Activated CD8-positive, alpha-beta memory T cell treated with anti-CD3 and anti-CD28 coated beads for 4 hours (primary cell): Measurements from ENCODE around the gene NPAT.
"Not testable (repeated sequence)": the region's sequence is repeated elsewhere in the genome, so short reads cannot be mapped to it uniquely, and the experiment has no call there.

Source experiments
- DNase-seq, 2 donors: peaks; one replicate each; pipeline ENCODE4 v3.0.0-alpha.2; 2020; ENCODE audit warnings: low read depth in 2 of 2

NPAT gene

GRCh38 chr11:108148556-108148955, 73.9 kb downstream of the NPAT start:
- DNase-seq = no peak

GRCh38 chr11:108147150-108147549, 75.3 kb downstream of the NPAT start:
- DNase-seq = no peak

GRCh38 chr11:108144615-108145014, 77.8 kb downstream of the NPAT start:
- no peak for DNase-seq

GRCh38 chr11:108142304-108142703, 80.1 kb downstream of the NPAT start:
- DNase-seq = no peak

- no peak for DNase-seq
These were observed 85.2 kb downstream of the NPAT start for GRCh38 chr11:108137212-108137611.

GRCh38 chr11:108135845-108136544, 86.4 kb downstream of the NPAT start:
- DNase-seq = no peak

- DNase-seq = not testable (repeated sequence)
These were observed 89.4 kb downstream of the NPAT start for GRCh38 chr11:108132993-108133538.

- no peak for DNase-seq
These were observed 90.4 kb downstream of the NPAT start for GRCh38 chr11:108131993-108132392.

GRCh38 chr11:108128772-108129171, 93.7 kb downstream of the NPAT start:
- DNase-seq = no peak

- no peak for DNase-seq
These were observed 97.3 kb downstream of the NPAT start for GRCh38 chr11:108125096-108125495.

- no peak for DNase-seq
These were observed 100.2 kb downstream of the NPAT start for GRCh38 chr11:108122166-108122628.

- DNase-seq = peak; percentile 85 to 87
These were observed 100.9 kb downstream of the NPAT start, which contains the start of gene ACAT1 for GRCh38 chr11:108121274-108122155. ACAT1 (plus strand) TSS chr11:108121567; CDS start chr11:108121607, 40 bp downstream.

GRCh38 chr11:108120936-108121273, 101.5 kb downstream of the NPAT start:
- not testable (repeated sequence) for DNase-seq

GRCh38 chr11:108117746-108118371, 104.6 kb downstream of the NPAT start:
- no peak for DNase-seq

- DNase-seq = no peak
These were observed 106.8 kb downstream of the NPAT start for GRCh38 chr11:108115500-108116140.

- no peak for DNase-seq
These were observed 110.4 kb downstream of the NPAT start for GRCh38 chr11:108112057-108112456.

- DNase-seq = no peak
These were observed 111.3 kb downstream of the NPAT start for GRCh38 chr11:108111126-108111525.
